Astrocyte (in vitro differentiated cells and primary cell): ENCODE results near the gene MIPOL1. TPM values are rescaled to one million over a fixed set of nuclear protein-coding genes. Genes with fewer than 3 reads are reported as not detected.
A peak's percentile ranks its signal among the peaks of the same experiment; 100 is the strongest.

Experiments
- DNase-seq: peaks from one replicate; pipeline ENCODE4 v3.0.0-alpha.2; 2010; ENCODE audit warnings: low read depth
- FAIRE-seq: peaks from 2 replicates; lab custom pipeline; 2011; peaks lifted over from hg19 to GRCh38; lab: Jason Lieb, UNC
- H2AFZ ChIP-seq: 2 replicates; pipeline ENCODE4 v1.6.0; 2012; ENCODE audit warnings: low read depth, low read length, inconsistent platforms
- H3K27ac ChIP-seq: 2 replicates; pipeline ENCODE4 v1.5.1; 2011; ENCODE audit warnings: low read depth, low read length, inconsistent platforms
- H3K27me3 ChIP-seq: 2 replicates; pipeline ENCODE4 v1.6.0; 2011; ENCODE audit warnings: low read length, inconsistent platforms; ENCODE audit not compliant: insufficient read depth
- H3K36me3 ChIP-seq: 2 replicates; pipeline ENCODE4 v1.5.1; 2011; ENCODE audit warnings: low read length, inconsistent platforms; ENCODE audit not compliant: insufficient read depth
- H3K4me1 ChIP-seq: 2 replicates; pipeline ENCODE4 v1.5.1; 2011; ENCODE audit warnings: low read length, inconsistent platforms; ENCODE audit not compliant: insufficient read depth
- H3K4me2 ChIP-seq: 2 replicates; pipeline ENCODE4 v1.6.0; 2012; ENCODE audit warnings: low read length, inconsistent platforms
- H3K4me3 ChIP-seq: 2 replicates; pipeline ENCODE4 v1.5.1; 2011; ENCODE audit warnings: low read depth, mild to moderate bottlenecking, low read length, inconsistent platforms; ENCODE audit not compliant: insufficient read depth
- H3K79me2 ChIP-seq: 2 replicates; pipeline ENCODE4 v1.6.0; 2012; ENCODE audit warnings: mild to moderate bottlenecking, low read length, inconsistent platforms; ENCODE audit not compliant: insufficient read depth
- H3K9ac ChIP-seq: 2 replicates; pipeline ENCODE4 v1.6.0; 2012; ENCODE audit warnings: mild to moderate bottlenecking, low read length, inconsistent platforms
- H3K9me3 ChIP-seq: 2 replicates; pipeline ENCODE4 v1.5.1; 2012; ENCODE audit warnings: low read depth, mild to moderate bottlenecking, low read length, inconsistent platforms; ENCODE audit not compliant: insufficient read depth
- H4K20me1 ChIP-seq: 2 replicates; pipeline ENCODE4 v1.6.0; 2012; ENCODE audit warnings: low read length, inconsistent platforms; ENCODE audit not compliant: insufficient read depth
- H3K27ac Mint-ChIP-seq: one replicate; pipeline ENCODE4 v1.8.0; 2021; ENCODE audit warnings: mild to moderate bottlenecking, mixed read lengths; ENCODE audit not compliant: unreplicated experiment
- H3K27me3 Mint-ChIP-seq: one replicate; pipeline ENCODE4 v1.8.0; 2021; ENCODE audit warnings: low read depth, mixed read lengths; ENCODE audit not compliant: unreplicated experiment
- H3K36me3 Mint-ChIP-seq: one replicate; pipeline ENCODE4 v1.8.0; 2021; ENCODE audit warnings: low read depth, mixed read lengths; ENCODE audit not compliant: unreplicated experiment
- H3K4me1 Mint-ChIP-seq: one replicate; pipeline ENCODE4 v1.8.0; 2021; ENCODE audit warnings: low read depth, mixed read lengths; ENCODE audit not compliant: unreplicated experiment
- H3K4me3 Mint-ChIP-seq: one replicate; pipeline ENCODE4 v1.8.0; 2021; ENCODE audit warnings: mild to moderate bottlenecking, moderate library complexity, mixed read lengths; ENCODE audit not compliant: unreplicated experiment
- H3K9me3 Mint-ChIP-seq: one replicate; pipeline ENCODE4 v1.8.0; 2021; ENCODE audit warnings: mild to moderate bottlenecking, mixed read lengths; ENCODE audit not compliant: unreplicated experiment
- EZH2 ChIP-seq: IDR thresholded peaks from 2 replicates; pipeline ENCODE4 v1.6.1; 2012; ENCODE audit warnings: mild to moderate bottlenecking, low read length, inconsistent platforms; ENCODE audit not compliant: insufficient read depth
- total RNA-seq: library from RNA; stranded (reverse); gene quantifications from 2 replicates; pipeline ENCODE4 v1.2.1, GENCODE V29; 2021
- TF ChIP-seq, protein P1 (sequence below): IDR thresholded peaks from 2 replicates; pipeline ENCODE4 v1.5.1; 2011; ENCODE audit warnings: low read depth, mild to moderate bottlenecking, inconsistent platforms, low read length, moderate library complexity; ENCODE audit not compliant: insufficient read depth

MIPOL1 gene
- total RNA-seq, 1 donor from 2014 or later, result 15.7 TPM

DNA sequence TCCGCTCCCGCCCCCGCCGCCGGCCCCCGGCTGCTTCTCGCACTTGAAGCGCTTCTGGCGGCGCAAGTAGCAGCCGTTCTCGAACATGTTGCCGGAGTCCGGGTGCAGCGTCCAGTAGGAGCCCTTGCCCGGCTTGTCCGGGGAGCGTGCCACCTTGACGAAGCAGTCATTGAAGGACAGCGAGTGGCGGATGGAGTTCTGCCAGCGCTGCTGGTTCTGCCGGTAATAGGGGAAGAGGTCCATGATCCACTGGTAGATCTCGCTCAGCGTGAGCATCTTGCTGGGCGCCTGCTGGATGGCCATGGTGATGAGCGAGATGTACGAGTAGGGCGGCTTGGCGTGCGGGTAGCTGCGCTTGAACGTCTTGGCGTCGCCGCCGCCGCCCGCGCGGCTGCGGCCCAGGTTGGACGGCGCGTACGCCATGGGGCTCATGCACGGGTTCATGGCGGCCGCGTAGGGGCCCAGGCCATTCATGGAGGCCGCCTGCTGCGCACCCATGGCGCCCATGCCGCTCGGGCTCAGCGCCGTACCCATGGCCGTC lies 394.3 kb downstream of the MIPOL1 start:
- Mint-ChIP-seq H3K9me3 (peaks cover 8% of the 10 kb centered on the region), H3K4me3 (no peak overlapping the region)
- H2AFZ ChIP-seq, result peak overlapping the region; percentile 28

GRCh38 chr14:37592482-37593408 lies 395.0 kb downstream of the MIPOL1 start:
- Mint-ChIP-seq H3K4me1 (peaks cover 7% of the 10 kb centered on the region), H3K4me3 (no peak overlapping the region), H3K36me3 (peaks cover 3% of the 10 kb centered on the region), H3K9me3 (peaks cover 8% of the 10 kb centered on the region), H3K27me3 (peaks cover 77% of the 10 kb centered on the region), H3K27ac (peak overlapping the region; percentile 34)
- peak; percentile 94 for TF ChIP-seq EZH2
- TF ChIP-seq, protein P1, sequence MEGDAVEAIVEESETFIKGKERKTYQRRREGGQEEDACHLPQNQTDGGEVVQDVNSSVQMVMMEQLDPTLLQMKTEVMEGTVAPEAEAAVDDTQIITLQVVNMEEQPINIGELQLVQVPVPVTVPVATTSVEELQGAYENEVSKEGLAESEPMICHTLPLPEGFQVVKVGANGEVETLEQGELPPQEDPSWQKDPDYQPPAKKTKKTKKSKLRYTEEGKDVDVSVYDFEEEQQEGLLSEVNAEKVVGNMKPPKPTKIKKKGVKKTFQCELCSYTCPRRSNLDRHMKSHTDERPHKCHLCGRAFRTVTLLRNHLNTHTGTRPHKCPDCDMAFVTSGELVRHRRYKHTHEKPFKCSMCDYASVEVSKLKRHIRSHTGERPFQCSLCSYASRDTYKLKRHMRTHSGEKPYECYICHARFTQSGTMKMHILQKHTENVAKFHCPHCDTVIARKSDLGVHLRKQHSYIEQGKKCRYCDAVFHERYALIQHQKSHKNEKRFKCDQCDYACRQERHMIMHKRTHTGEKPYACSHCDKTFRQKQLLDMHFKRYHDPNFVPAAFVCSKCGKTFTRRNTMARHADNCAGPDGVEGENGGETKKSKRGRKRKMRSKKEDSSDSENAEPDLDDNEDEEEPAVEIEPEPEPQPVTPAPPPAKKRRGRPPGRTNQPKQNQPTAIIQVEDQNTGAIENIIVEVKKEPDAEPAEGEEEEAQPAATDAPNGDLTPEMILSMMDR, result no peak
- no peaks in the 10 kb centered on the region for H3K9me3 ChIP-seq
- H3K27ac ChIP-seq, result no peak overlapping the region
- DNase-seq (no peak), FAIRE-seq (no peak)
- H3K4me3 ChIP-seq, result no peak overlapping the region
- H2AFZ ChIP-seq, result no peak overlapping the region
- H3K4me2 ChIP-seq, result no peak overlapping the region
- H3K4me1 ChIP-seq, result peaks cover 7% of the 10 kb centered on the region
- peaks cover 87% of the 10 kb centered on the region for H3K27me3 ChIP-seq
- H3K36me3 ChIP-seq, result no peaks in the 10 kb centered on the region
- no peak overlapping the region for H3K9ac ChIP-seq
- no peaks in the 10 kb centered on the region for H4K20me1 ChIP-seq
- no peaks in the 10 kb centered on the region for H3K79me2 ChIP-seq

More for the DNA sequence above, 394.3 kb downstream of the MIPOL1 start:
- H3K4me1 ChIP-seq, result peaks cover 7% of the 10 kb centered on the region
- H3K79me2 ChIP-seq, result no peaks in the 10 kb centered on the region
- H3K36me3 ChIP-seq, result no peaks in the 10 kb centered on the region
- no peak overlapping the region for H3K4me2 ChIP-seq
- H4K20me1 ChIP-seq, result peaks cover 5% of the 10 kb centered on the region
- no peak for FAIRE-seq
- no peak overlapping the region for H3K9ac ChIP-seq
- H3K9me3 ChIP-seq, result no peaks in the 10 kb centered on the region
- no peak overlapping the region for H3K4me3 ChIP-seq
- TF ChIP-seq, protein P1, result no peak
- peak; percentile 96 for TF ChIP-seq EZH2
- Mint-ChIP-seq H3K4me1 (peaks cover 7% of the 10 kb centered on the region), H3K36me3 (peaks cover 3% of the 10 kb centered on the region), H3K27ac (no peak overlapping the region), H3K27me3 (peaks cover 77% of the 10 kb centered on the region)
- H3K27ac ChIP-seq, result no peak overlapping the region
- no peak for DNase-seq
- H3K27me3 ChIP-seq, result peaks cover 86% of the 10 kb centered on the region
